ENCODE results near the gene TRIM21.
"Not testable (repeated sequence)": the region's sequence is repeated elsewhere in the genome, so short reads cannot be mapped to it uniquely, and the experiment has no call there.

Gene TRIM21

DNA sequence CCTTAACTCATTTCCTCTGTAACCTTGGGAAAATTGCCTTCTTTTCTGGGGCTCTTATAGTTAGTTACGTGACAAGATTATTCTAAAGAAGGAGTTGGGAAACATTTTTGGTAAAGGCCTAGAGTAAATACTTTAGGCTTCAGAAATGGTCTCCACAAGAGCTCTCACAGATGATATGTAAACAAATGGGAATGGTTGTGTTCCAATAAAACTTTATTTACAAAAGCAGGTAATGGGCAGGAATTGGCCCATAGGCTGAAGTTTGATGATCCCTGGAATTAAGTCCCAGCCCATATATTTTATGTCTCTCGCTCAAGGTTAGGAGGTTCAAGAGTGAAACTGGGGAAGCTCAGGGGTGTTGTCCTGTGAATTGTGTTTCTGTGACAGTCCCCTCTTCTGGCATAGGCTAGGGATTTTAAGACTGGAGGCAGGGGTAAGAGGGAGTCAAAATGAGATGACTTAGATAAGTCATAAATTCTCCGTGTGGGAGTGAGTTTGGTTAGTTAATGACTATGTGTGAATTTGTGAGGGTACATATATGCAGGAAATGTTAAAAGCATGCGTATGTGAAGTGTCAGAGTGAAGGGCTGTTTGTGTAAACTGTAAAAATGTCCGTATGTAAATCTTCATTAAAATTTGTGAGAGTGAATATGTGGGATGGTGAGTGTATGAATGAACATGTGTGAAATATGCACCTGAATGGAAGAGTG lies 17.9 kb downstream of the TRIM21 start:
- in situ Hi-C loops (cut with MboI; ENCODE audit: low sequenced_read_pairs, unreplicated experiment), result no loop called here
- TF ChIP-seq, protein P1, sequence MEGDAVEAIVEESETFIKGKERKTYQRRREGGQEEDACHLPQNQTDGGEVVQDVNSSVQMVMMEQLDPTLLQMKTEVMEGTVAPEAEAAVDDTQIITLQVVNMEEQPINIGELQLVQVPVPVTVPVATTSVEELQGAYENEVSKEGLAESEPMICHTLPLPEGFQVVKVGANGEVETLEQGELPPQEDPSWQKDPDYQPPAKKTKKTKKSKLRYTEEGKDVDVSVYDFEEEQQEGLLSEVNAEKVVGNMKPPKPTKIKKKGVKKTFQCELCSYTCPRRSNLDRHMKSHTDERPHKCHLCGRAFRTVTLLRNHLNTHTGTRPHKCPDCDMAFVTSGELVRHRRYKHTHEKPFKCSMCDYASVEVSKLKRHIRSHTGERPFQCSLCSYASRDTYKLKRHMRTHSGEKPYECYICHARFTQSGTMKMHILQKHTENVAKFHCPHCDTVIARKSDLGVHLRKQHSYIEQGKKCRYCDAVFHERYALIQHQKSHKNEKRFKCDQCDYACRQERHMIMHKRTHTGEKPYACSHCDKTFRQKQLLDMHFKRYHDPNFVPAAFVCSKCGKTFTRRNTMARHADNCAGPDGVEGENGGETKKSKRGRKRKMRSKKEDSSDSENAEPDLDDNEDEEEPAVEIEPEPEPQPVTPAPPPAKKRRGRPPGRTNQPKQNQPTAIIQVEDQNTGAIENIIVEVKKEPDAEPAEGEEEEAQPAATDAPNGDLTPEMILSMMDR (IDR thresholded peaks at IDR 0.05; ENCODE audit: borderline replicate concordance, control extremely low read depth, extremely low read depth, insufficient read depth, missing control alignments), result no peak
- no peak for DNase-seq (ENCODE audit: low spot score)

DNA sequence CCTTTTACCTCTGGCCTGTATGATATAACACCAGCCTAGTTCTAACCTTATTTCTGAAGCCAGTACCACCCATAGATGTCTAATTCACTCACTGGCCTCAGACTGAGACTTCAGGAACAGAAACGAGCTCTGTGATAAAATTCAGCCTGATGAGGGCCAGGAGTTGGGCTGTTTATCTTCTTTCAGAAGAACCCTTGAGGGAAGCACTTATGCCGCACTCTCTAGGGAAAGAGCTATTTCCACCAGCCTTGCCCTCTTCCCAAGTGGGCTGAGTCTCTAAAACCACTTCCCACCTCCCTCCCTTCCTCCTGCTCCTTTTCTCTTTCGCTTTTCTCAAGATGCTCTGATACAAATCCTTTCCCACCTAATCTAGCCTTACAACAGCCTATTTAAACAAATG lies 23.3 kb downstream of the TRIM21 start:
- in situ Hi-C loops (cut with MboI; ENCODE audit: low sequenced_read_pairs, unreplicated experiment), result no loop called here
- TF ChIP-seq, protein P1 (IDR thresholded peaks at IDR 0.05; ENCODE audit: borderline replicate concordance, control extremely low read depth, extremely low read depth, insufficient read depth, missing control alignments), result no peak
- no peak for DNase-seq (ENCODE audit: low spot score)

DNA sequence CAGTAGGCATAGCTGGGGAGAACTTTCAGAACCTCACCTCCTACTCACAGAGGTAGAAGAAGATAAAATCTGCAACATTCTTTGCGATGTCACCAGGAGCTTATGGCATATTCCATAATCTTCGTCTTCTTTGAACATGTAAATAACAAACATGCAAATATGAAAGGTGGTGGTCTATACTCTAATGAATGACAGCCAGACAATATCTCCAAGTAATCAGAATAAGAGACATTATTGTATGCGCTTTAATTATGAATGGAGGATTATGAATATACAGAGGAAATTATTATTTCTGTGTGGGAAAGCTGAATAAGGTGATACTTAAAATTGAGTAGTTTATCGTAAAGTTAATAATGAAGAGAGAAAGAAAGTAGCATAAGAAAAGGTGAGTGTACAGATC lies 25.2 kb downstream of the TRIM21 start, which contains the start of gene OR52B4:
OR52B4 (minus strand) TSS at position 101 of the 400 bp plus-strand sequence; CDS start at position 10, 91 bp downstream.
- in situ Hi-C loops (cut with MboI; ENCODE audit: low sequenced_read_pairs, unreplicated experiment), result no loop called here
- TF ChIP-seq, protein P1 (IDR thresholded peaks at IDR 0.05; ENCODE audit: borderline replicate concordance, control extremely low read depth, extremely low read depth, insufficient read depth, missing control alignments), result no peak
- no peak for DNase-seq (ENCODE audit: low spot score)

DNA sequence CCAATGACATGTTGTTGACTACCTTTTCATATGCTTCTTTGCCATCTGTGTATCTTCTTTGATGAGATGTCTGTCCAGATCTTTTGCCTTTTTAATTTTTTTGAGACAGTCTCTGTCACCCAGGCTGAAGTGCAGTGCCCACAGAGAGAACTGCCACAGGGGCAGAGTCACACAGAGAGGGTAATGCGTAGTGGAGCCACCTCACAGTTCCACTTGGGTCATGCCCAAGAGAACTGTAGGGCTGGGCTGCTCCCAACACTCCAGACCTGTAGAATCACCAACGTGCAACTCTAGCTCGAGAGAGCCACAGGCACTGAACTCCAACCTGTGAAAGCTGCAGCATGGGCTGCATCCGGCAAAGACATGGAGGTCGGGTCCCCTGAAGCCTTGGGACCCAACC lies 45.4 kb downstream of the TRIM21 start:
- in situ Hi-C loops (cut with MboI; ENCODE audit: low sequenced_read_pairs, unreplicated experiment); DNase-seq (ENCODE audit: low spot score): not testable (repeated sequence)

DNA sequence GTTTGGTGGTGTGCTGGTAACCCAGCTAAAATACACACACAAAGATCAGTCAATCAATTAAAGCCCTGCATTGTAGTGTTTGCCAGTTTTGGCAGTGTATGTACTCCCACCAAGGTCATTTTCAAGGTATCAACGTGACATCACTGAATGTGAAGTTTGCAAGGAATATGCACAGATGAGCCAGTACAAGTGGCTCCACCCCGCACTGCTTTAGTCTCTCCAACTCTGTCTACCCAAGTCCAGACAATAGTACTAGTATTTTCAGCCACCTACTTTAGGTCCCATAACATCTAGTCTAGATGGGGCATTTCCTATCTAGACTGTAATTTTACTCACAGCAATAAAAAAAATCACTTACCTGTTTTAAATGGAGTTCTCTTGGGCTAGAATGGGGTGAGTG lies 48.1 kb downstream of the TRIM21 start:
- in situ Hi-C loops (cut with MboI; ENCODE audit: low sequenced_read_pairs, unreplicated experiment), result not testable (repeated sequence)

More for the DNA sequence above, 48.1 kb downstream of the TRIM21 start:
- not testable (repeated sequence) for DNase-seq (ENCODE audit: low spot score)
